ENCODE results near the gene ZMYND8. TPM values are rescaled to one million over a fixed set of nuclear protein-coding genes. Genes with fewer than 3 reads are reported as not detected.

ZMYND8 gene
- total and polyA plus RNA-seq, 2 of the 8 experiments (the other 6 are each of a cell fraction or from before 2014, with no cell fraction given) = 50.5 to 163 TPM

DNA sequence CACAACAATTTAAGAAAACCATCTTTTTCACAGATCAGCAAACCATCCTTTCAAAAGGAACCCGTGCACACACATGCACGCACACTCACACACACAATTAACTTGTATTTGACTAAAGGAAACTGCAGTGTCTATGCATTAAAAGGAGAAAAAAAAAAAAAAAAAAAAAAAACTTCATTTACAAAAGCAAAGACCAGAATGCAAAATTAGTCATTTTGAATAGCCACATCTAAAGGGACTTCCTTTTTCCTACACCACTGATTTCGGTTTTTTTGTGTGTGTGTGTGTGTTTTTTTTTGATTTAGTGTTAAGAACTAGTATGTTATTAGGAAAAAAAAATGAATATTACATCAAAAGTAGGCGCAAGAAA is 6.3 kb downstream of the ZMYND8 start:
- Histone ChIP-seq H3K27ac (ENCODE audit: low read depth, low read length) (peak overlapping the region; percentile 88; the same call in 1 of the 2 replicates), H3K9ac (replicated peaks in 1 of 4; ENCODE audit: extremely low read depth in 1 of 4, low read depth in 3 of 4, low read length in 3 of 4) (no peak overlapping the region), H3K56ac (replicated peaks; ENCODE audit: insufficient read length, low read depth, low read length) (no peak overlapping the region), H3K9me3 (ENCODE audit: insufficient read depth in 2 of 2, low read depth in 1 of 2, low read length in 1 of 2) (no peaks in the 10 kb centered on the region), H3K79me2 (ENCODE audit: control insufficient read depth in 1 of 2, insufficient read depth in 2 of 2, low read length in 2 of 2) (peaks cover 51 to 99% of the 10 kb centered on the region in 2 experiments), H4K91ac (replicated peaks; ENCODE audit: insufficient read length, low read length) (peak overlapping the region; percentile 67), H3K27me3 (replicated peaks in 1 of 4; ENCODE audit: control insufficient read depth in 3 of 4, extremely low read depth in 1 of 4, insufficient read depth in 3 of 4, low read length in 3 of 4) (no peaks in the 10 kb centered on the region), H4K5ac (ENCODE audit: insufficient read length, low read depth, low read length) (peak overlapping the region; percentile 73), H3K14ac (ENCODE audit: insufficient read length) (no peak overlapping the region), H2BK5ac (ENCODE audit: low read depth, low read length) (peak overlapping the region; percentile 87), H4K8ac (ENCODE audit: extremely low read depth, insufficient read depth, low read length) (no peak overlapping the region), H3K4me3 (ENCODE audit: extremely low read depth in 1 of 4, insufficient read depth in 2 of 4, low read depth in 3 of 4, low read length in 4 of 4) (peak overlapping the region in 1 of 4 experiments; percentile 29; a peak in 1 of 8 replicates), H3K4ac (replicated peaks; ENCODE audit: insufficient read length, low read depth, low read length) (no peak overlapping the region), H3K79me1 (ENCODE audit: low read depth, low read length) (peaks cover 10% of the 10 kb centered on the region), H3K4me1 (replicated peaks in 1 of 4; ENCODE audit: control insufficient read depth in 3 of 4, insufficient read depth in 4 of 4, low read length in 3 of 4) (peaks cover 58 to 87% (median 61%) of the 10 kb centered on the region in 4 experiments), H3K23me2 (ENCODE audit: low read depth, low read length) (no peaks in the 10 kb centered on the region; the same call in 1 of the 2 replicates), H3K18ac (ENCODE audit: extremely low read depth, low read length) (peak overlapping the region; percentile 64; the same call in 1 of the 2 replicates), H3K36me3 (ENCODE audit: control insufficient read depth in 2 of 4, insufficient read depth in 4 of 4, low read length in 3 of 4) (peaks cover 0 to 38% (median 0%) of the 10 kb centered on the region in 4 experiments; a peak in 4 of 8 replicates), H4K20me1 (replicated peaks in 1 of 2; ENCODE audit: control insufficient read depth in 1 of 2, insufficient read depth in 2 of 2, low read length in 2 of 2) (no peaks in the 10 kb centered on the region), H2BK15ac (ENCODE audit: low read length) (no peak overlapping the region; the same call in 1 of the 2 replicates), H2BK120ac (replicated peaks; ENCODE audit: low read depth, low read length) (peak overlapping the region; percentile 6), H3K23ac (ENCODE audit: insufficient read length) (no peak overlapping the region), H2BK12ac (ENCODE audit: low read depth, low read length) (peak overlapping the region; percentile 0; the same call in 1 of the 2 replicates), H2AFZ (ENCODE audit: low read length) (no peak overlapping the region), H2BK20ac (ENCODE audit: low read length) (no peak overlapping the region), H2AK5ac (ENCODE audit: low read depth, low read length) (peak overlapping the region; percentile 25; the same call in 1 of the 2 replicates), H3K4me2 (ENCODE audit: insufficient read depth in 1 of 2, low read depth in 2 of 2, low read length in 2 of 2) (peak overlapping the region; percentile 22 to 67)
- 30% methylated on average over 4 of the region's 4 CpGs; no CpG with 5 or more reads in 1 of the 2 experiments for WGBS, 2 experiments (ENCODE audit: extremely low coverage in 1 of 2, insufficient coverage in 1 of 2, insufficient read length in 1 of 2, insufficient replicate concordance in 2 of 2, low coverage in 1 of 2, low lambda C conversion rate in 2 of 2, missing lambda C conversion rate in 1 of 2)
- POLR2A ChIA-PET (ENCODE audit: partially characterized antibody) = interaction anchor here (0.6 to 42.1 kb wide), 5 partner anchors 12 to 197 kb away, joined by 3 to 1191 read pairs (median 6); partner anchors contain the start of gene ZMYND8
- no peak for FAIRE-seq
- TF ChIP-seq JUND (IDR thresholded peaks at IDR 0.05; ENCODE audit: low read length) = no peak
- no peak for DNase-seq (ENCODE audit: low read depth in 1 of 2, low spot score in 2 of 2)
- CTCF ChIA-PET (ENCODE audit: partially characterized antibody) = no interaction called here

Measured in H1 (cell line).